ENCODE data around the gene FN3K. TPM values are rescaled to one million over a fixed set of nuclear protein-coding genes. Genes with fewer than 3 reads are reported as not detected.

The FN3K gene
- polyA plus RNA-seq, 2 of the 4 experiments (the other 2 are of a cell fraction) = 1.3 to 13.2 TPM

DNA sequence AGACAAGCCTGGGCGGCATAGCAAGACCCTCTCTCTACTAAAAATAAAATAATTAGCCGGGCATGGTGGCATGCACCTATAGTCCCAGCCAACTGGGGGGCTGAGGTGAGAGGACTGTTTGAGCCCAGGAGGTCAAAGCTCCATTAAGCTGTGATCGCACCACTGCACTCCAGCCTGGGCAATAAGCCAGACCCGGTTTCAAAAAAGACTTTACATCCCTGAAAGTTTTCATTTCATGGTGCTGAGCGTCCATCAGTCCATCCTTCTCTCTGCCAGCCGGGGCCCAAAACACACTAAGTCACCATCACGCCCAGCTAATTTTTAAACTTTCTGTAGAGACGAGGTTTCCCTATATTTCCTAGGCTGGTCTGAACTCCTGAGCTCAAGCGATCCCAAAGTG lies 47.5 kb upstream of the FN3K start:
- Histone ChIP-seq H3K4me3 (no peak overlapping the region), H3K27ac (peak overlapping the region; percentile 87 to 89), H3K4me2 (peak overlapping the region; percentile 85), H3K4me1 (peaks cover 41% of the 10 kb centered on the region), H3K9me3 (0 out of 3 replicates have a peak, but pooled peaks cover under 1% of the 10 kb centered on the region)
- TF ChIP-seq MAFK (IDR thresholded peaks at IDR 0.05; ENCODE audit: partially characterized antibody) (no peak), HEYL (CRISPR knock-in tag; IDR thresholded peaks at IDR 0.05) (no peak), JUNB (IDR thresholded peaks at IDR 0.05) (no peak), EHF (CRISPR knock-in tag; IDR thresholded peaks at IDR 0.05) (no peak), PBX3 (IDR thresholded peaks at IDR 0.05) (no peak), JUN (IDR thresholded peaks at IDR 0.05) (no peak), RCOR1 (IDR thresholded peaks at IDR 0.05; ENCODE audit: low read depth, low read length) (no peak), EP300 (IDR thresholded peaks at IDR 0.05) (no peak), ZNF302 (CRISPR knock-in tag; IDR thresholded peaks at IDR 0.05) (no peak), HOXB5 (CRISPR knock-in tag; IDR thresholded peaks at IDR 0.05) (no peak), HES2 (IDR thresholded peaks at IDR 0.05) (no peak), FOSB (CRISPR knock-in tag; IDR thresholded peaks at IDR 0.05) (no peak), SREBF2 (IDR thresholded peaks at IDR 0.05) (no peak), RFX5 (IDR thresholded peaks at IDR 0.05) (no peak), POLR2A (IDR thresholded peaks at IDR 0.05; ENCODE audit: low read length) (no peak)
- TF ChIP-seq, protein P1, sequence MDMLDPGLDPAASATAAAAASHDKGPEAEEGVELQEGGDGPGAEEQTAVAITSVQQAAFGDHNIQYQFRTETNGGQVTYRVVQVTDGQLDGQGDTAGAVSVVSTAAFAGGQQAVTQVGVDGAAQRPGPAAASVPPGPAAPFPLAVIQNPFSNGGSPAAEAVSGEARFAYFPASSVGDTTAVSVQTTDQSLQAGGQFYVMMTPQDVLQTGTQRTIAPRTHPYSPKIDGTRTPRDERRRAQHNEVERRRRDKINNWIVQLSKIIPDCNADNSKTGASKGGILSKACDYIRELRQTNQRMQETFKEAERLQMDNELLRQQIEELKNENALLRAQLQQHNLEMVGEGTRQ (IDR thresholded peaks at IDR 0.05) = no peak
- TF ChIP-seq, protein P2, sequence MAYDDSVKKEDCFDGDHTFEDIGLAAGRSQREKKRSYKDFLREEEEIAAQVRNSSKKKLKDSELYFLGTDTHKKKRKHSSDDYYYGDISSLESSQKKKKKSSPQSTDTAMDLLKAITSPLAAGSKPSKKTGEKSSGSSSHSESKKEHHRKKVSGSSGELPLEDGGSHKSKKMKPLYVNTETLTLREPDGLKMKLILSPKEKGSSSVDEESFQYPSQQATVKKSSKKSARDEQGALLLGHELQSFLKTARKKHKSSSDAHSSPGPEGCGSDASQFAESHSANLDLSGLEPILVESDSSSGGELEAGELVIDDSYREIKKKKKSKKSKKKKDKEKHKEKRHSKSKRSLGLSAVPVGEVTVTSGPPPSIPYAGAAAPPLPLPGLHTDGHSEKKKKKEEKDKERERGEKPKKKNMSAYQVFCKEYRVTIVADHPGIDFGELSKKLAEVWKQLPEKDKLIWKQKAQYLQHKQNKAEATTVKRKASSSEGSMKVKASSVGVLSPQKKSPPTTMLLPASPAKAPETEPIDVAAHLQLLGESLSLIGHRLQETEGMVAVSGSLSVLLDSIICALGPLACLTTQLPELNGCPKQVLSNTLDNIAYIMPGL (CRISPR knock-in tag; IDR thresholded peaks at IDR 0.05; ENCODE audit: borderline replicate concordance) = no peak
- TF ChIP-seq, protein P3, sequence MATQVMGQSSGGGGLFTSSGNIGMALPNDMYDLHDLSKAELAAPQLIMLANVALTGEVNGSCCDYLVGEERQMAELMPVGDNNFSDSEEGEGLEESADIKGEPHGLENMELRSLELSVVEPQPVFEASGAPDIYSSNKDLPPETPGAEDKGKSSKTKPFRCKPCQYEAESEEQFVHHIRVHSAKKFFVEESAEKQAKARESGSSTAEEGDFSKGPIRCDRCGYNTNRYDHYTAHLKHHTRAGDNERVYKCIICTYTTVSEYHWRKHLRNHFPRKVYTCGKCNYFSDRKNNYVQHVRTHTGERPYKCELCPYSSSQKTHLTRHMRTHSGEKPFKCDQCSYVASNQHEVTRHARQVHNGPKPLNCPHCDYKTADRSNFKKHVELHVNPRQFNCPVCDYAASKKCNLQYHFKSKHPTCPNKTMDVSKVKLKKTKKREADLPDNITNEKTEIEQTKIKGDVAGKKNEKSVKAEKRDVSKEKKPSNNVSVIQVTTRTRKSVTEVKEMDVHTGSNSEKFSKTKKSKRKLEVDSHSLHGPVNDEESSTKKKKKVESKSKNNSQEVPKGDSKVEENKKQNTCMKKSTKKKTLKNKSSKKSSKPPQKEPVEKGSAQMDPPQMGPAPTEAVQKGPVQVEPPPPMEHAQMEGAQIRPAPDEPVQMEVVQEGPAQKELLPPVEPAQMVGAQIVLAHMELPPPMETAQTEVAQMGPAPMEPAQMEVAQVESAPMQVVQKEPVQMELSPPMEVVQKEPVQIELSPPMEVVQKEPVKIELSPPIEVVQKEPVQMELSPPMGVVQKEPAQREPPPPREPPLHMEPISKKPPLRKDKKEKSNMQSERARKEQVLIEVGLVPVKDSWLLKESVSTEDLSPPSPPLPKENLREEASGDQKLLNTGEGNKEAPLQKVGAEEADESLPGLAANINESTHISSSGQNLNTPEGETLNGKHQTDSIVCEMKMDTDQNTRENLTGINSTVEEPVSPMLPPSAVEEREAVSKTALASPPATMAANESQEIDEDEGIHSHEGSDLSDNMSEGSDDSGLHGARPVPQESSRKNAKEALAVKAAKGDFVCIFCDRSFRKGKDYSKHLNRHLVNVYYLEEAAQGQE (IDR thresholded peaks at IDR 0.05) = no peak
- DNase-seq (ENCODE audit: low read depth in 1 of 2, low spot score in 1 of 2) (no peak), FAIRE-seq (no peak), ATAC-seq (peak in 1 of 2 experiments; percentile 10; a peak in 2 of 6 replicates)
- 90% methylated on average over 9 of the region's 9 CpGs for WGBS (ENCODE audit: missing lambda C conversion rate)
- ChIA-PET POLR2A (interaction anchor here (1.1 kb wide), 1 partner anchor 19 kb away, joined by 3 read pairs; no protein-coding TSS in a partner anchor), CTCF (interaction anchor here (0.8 to 7.7 kb wide), 6 partner anchors 9 to 133 kb away, joined by 3 to 62 read pairs (median 6); no protein-coding TSS in a partner anchor)

- no peak for FAIRE-seq
- peak in 1 of 2 experiments; percentile 14; a peak in 3 of 6 replicates for ATAC-seq
- ChIA-PET CTCF (interaction anchor here (0.7 to 7.7 kb wide), 4 partner anchors 8 to 311 kb away, joined by 4 to 62 read pairs (median 9); no protein-coding TSS in a partner anchor), POLR2A (no interaction called here)
- Histone ChIP-seq H3K9me3 (peaks cover 1% of the 10 kb centered on the region; the same call in 2 of the 3 replicates), H3K4me2 (no peak overlapping the region), H3K4me1 (peaks cover 32% of the 10 kb centered on the region), H3K4me3 (no peak overlapping the region), H3K27ac (peak overlapping the region; percentile 39 to 89; a peak in 3 of 6 replicates)
- DNase-seq (ENCODE audit: low read depth in 1 of 2, low spot score in 1 of 2) = no peak
- TF ChIP-seq CBX8 (IDR thresholded peaks at IDR 0.05) (no peak), RFX5 (IDR thresholded peaks at IDR 0.05) (no peak), TP53 (CRISPR knock-in tag; IDR thresholded peaks at IDR 0.05) (no peak), CHD4 (IDR thresholded peaks at IDR 0.05; ENCODE audit: borderline replicate concordance) (no peak), EHMT2 (IDR thresholded peaks at IDR 0.05; ENCODE audit: low read depth) (no peak), MYC (IDR thresholded peaks at IDR 0.05; ENCODE audit: borderline replicate concordance, low read length) (no peak), ELK1 (IDR thresholded peaks at IDR 0.05; ENCODE audit: low read depth, low read length) (no peak), HEYL (CRISPR knock-in tag; IDR thresholded peaks at IDR 0.05) (no peak), HES2 (IDR thresholded peaks at IDR 0.05) (no peak), CEBPB (IDR thresholded peaks at IDR 0.05) (no peak), RARB (CRISPR knock-in tag; IDR thresholded peaks at IDR 0.05) (no peak), CHD2 (IDR thresholded peaks at IDR 0.05; ENCODE audit: low read length, partially characterized antibody) (no peak), EHF (CRISPR knock-in tag; IDR thresholded peaks at IDR 0.05) (no peak), BHLHE40 (IDR thresholded peaks at IDR 0.05; ENCODE audit: low read depth, low read length) (no peak), MAFK (IDR thresholded peaks at IDR 0.05; ENCODE audit: partially characterized antibody) (no peak)
- WGBS (ENCODE audit: missing lambda C conversion rate) = 84% methylated on average over 8 of the region's 8 CpGs
Observed at GRCh38 chr17:82689077-82689476, 46.3 kb upstream of the FN3K start.
